ENCODE results near the gene CUZD1. TPM values are rescaled to one million over a fixed set of nuclear protein-coding genes. Genes with fewer than 3 reads are reported as not detected.
"Not testable (repeated sequence)": the region's sequence is repeated elsewhere in the genome, so short reads cannot be mapped to it uniquely, and the experiment has no call there.

CUZD1 gene, protein sequence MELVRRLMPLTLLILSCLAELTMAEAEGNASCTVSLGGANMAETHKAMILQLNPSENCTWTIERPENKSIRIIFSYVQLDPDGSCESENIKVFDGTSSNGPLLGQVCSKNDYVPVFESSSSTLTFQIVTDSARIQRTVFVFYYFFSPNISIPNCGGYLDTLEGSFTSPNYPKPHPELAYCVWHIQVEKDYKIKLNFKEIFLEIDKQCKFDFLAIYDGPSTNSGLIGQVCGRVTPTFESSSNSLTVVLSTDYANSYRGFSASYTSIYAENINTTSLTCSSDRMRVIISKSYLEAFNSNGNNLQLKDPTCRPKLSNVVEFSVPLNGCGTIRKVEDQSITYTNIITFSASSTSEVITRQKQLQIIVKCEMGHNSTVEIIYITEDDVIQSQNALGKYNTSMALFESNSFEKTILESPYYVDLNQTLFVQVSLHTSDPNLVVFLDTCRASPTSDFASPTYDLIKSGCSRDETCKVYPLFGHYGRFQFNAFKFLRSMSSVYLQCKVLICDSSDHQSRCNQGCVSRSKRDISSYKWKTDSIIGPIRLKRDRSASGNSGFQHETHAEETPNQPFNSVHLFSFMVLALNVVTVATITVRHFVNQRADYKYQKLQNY
- polyA plus RNA-seq (ENCODE audit: insufficient read length in 4 of 4): 1 to 10 TPM; 1.0 to 2.5 (median 1.8) TPM

DNA sequence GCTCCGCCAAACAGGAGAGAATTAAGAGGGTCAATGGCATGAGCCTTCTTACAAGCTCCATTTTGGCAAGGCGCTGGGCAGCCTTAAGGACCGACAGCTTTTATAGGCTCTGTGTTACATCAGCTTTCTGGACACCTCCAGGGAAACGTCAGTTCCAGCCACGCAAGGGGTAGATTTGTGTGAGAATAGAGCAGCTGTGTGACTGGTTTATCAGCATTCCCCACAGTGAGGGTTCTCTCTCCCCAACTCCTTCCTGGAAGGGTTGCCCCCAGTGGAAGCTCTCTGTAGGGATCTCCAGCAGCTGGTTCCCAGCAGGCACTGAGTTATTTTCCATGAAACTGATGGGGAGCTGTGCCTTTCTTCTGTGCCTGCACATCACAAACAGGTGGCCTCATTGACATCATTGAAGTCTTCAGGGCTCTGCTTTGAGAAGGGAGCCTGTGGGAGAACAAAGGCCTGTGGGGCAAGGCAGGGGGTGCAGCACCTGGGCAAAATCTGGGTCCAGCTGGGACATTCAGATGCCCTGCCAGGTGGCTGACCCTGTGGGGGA is at the start of gene CUZD1:
TSS of gene CUZD1 (minus strand) at position 75 of the 550 bp plus-strand sequence. CDS start at position 61, 14 bp downstream.
- no peak for DNase-seq (ENCODE audit: low read depth in 4 of 4, low spot score in 2 of 4)

DNA sequence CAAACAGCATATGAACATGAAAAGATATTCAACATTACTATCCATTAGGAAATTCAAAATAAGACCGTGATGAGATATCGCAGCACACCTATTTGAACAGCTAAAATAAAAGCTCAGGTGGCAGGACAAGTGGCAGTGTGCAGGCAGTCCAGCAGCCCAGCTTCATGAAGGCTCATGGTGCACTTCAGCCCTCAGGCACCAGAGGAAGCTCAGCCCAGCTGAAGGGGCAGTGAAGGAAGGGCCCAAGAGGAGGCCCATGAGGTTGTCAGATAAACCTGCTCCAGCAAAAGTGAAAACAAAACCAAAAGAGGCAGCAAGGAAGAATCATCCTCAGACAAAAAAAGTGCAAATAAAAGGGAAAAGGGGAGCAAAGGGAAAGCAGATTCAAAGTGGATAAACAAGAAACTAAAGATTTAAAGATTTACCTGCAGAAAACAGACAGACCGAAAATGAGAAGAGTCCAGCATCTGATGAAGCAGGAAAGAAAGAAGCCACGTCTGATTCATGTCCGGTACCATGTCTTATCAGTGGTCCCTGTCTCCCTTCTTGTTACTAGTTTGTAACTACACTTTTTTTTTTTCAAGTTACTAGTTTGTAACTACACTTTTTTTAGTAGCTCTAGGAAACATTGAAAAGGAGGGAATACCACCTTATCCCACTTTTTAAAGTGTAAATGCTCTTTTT is 48.7 kb upstream of the CUZD1 start:
- no peak for DNase-seq (ENCODE audit: low read depth in 4 of 4, low spot score in 2 of 4)

DNA sequence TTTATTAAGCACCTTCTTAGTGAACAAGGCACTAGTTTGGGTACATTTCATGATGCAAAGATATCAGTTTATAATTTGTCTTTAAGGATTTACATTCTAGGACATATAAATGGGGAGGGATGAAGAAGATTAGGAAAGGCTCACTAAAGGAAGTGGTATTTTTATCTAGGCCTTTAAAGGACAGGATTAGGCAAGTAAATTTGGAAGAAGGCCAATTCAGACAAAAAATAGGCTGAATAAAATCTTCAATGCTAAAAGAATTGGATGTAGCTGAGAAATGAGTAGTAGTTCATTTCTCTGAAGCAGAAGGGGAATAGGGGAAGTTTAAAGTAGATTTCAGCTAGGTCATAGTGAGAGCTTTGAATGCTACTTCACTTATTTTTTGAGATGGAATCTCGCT is 38.5 kb upstream of the CUZD1 start:
- DNase-seq (ENCODE audit: low read depth in 4 of 4, low spot score in 2 of 4): no peak

DNA sequence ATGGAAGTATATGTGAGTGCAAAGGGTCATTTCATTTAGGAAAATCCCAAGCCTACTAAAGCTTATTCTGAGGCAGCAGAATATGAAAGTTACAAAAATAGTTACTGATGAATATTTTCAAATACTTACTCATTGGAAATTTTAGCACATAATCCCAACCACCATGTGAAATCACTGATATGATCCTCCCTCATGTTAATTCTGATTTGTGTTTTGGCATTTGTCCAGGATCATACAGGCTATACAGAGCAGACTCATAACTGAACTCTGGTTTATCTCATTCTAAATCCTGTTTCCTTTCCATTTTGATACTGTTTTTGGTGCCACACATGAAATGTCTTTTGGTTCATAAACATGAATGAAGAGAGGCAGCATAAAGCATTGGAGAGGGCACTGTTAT is 37.1 kb upstream of the CUZD1 start:
- no peak for DNase-seq (ENCODE audit: low read depth in 4 of 4, low spot score in 2 of 4)

DNA sequence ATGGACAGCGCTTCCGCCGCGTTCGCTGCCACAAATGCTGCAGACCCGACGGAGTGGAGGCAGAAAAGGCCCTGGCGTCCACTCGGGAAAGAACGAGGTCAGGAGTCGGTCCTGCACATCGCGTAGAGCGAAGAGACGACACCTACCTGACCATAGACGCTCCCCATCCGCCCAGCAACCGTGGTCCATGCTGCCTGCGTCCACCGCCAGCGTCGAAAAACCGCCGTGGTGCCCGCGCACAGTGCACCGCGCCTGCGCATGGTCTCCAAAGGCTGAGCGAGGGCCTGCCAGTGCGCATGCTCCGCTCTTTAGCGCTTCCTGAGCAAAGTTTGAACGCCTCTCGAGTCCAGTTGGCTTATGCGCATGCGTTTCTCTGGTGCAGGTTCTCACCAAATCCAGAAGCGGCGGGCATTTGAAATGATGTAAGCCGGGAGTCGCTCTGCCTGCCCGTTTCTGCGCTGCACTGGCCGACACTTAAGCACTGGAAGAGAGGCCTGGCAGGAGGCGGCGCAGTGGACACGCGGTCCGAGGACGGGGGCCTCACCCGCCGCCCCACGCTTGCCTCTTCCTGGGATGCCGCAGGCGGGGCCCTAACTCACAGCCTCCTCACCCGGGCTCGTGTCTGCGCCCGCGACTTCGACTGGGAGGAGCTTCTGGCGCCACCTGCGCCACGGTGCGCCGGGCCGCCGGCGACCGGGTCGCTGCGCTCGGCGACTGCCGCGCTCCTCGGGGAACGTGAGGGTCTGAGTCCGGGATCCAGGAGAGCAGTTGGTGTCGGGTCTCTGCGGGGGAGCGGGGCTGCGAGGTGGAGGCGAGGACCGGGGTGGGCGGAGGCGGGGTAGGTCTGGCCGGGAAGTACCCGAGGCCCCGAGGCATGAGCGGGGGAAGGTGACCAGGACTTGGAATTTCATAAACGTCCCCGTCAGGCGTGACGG is 33.9 kb upstream of the CUZD1 start, which contains the start of gene FAM24B:
TSS of gene FAM24B (minus strand) at position 243 of the 935 bp plus-strand sequence. CDS start 29,066 bp downstream, outside the sequence.
- peak; percentile 91 to 98 (median 94) for DNase-seq (ENCODE audit: low read depth in 4 of 4, low spot score in 2 of 4)

DNA sequence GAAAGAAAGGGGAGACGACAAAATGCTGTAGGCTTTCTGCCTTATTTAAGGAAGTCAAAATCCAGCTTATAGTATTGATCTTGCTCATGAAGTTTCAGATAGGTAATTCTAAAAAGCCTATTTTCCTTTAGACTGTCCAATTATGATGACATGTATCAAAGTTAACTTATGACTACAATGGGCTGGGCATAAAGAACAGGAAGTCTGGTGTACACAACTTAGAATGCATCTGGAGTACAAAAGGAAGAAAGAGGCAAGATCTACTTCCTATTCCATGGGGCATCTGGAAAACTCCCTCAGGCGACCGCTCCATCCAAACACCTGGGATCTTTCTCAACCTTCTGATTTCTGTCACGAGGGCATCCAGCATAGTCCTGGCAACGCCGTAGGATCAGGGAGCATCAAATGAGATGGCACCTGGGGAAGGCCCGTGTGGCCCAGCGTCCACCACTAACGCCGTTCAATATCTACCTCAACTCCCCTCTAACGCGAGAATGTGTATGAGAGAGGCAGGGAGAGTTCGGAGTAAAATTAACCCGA is 33.2 kb upstream of the CUZD1 start:
- peak in 1 of 4 donors; percentile 1 for DNase-seq (ENCODE audit: low read depth in 4 of 4, low spot score in 2 of 4)

DNA sequence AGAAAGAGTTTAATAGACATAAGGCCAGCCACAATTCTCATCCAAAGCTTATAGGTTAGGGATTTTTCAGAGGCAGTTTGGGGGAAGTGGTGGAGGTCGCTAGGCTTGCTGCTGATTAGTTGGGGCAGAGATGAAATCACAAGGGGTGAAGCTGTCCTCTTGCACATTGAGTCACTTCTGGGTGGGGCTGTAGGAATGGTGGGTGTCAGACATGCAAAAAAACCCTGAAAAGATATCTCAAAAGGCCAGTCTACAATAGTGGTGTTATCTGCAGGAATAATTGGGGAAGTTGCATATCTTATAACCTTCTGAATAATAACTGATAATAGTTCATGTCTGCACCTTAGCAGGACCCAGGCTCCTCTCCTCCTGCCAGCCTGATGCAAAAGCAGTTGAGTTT is 31.6 kb upstream of the CUZD1 start:
- no peak for DNase-seq (ENCODE audit: low read depth in 4 of 4, low spot score in 2 of 4)

DNA sequence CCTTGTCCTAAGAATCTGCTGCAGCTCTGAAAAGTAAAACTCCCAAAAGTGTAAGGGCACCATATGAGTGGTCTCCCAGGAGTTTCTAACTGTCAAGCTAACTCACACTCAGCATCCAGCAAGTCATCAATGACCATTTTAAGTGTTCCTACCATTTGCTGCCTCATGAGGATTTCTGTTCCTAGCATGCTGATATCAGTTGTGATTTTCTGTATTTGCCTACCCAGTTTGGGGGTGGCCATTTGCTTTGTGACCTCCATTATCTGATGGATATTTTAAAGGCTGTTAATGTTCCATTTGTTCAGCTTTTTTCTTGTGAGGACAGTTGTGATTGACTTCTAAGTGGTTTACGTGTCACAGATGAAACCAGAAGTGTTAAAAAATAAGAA is 30.8 kb upstream of the CUZD1 start:
- no peak for DNase-seq (ENCODE audit: low read depth in 4 of 4, low spot score in 2 of 4)

DNA sequence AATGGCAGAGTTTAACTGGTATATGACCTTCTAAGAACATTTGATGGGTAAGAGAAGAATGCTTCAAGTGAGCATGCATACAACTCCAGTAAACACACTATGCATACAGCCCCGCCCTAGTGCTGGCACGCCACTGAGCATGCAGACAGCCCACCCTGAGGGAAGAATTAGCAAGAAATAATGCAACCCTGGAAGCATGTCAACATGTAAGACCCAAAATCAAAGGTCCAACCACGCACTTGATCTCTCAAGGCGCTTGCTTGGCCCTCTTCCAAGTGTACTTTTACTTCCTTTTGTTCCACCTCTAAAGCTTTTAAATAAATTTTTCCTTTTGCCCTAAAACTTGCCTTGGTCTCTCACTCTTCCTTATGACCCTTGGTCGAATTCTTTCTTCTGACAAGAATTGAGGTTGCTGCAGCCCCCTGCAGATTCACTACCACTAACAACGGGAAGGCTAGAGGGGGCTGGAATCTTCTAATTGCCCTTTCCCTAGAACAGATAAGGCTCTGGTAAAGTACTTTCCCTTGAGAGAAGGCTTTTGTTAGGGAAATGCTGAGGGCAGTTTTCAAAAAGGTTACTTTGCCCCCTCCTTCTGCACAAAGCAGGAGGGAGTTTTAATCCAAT is 30.3 kb upstream of the CUZD1 start:
- DNase-seq (ENCODE audit: low read depth in 4 of 4, low spot score in 2 of 4): no peak

DNA sequence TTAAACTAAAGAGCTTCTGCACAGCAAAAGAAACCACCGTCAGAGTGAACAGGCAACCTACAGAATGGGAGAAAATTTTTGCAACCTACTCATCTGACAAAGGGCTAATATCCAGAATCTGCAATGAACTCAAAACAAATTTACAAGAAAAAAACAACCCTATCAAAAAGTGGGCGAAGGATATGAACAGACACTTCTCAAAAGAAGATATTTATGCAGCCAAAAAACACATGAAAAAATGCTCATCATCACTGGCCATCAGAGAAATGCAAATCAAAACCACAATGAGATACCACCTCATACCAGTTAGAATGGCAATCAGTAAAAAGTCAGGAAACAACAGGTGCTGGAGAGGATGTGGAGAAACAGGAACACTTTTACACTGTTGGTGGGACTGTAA is 26.3 kb upstream of the CUZD1 start:
- DNase-seq (ENCODE audit: low read depth in 4 of 4, low spot score in 2 of 4): not testable (repeated sequence)

DNA sequence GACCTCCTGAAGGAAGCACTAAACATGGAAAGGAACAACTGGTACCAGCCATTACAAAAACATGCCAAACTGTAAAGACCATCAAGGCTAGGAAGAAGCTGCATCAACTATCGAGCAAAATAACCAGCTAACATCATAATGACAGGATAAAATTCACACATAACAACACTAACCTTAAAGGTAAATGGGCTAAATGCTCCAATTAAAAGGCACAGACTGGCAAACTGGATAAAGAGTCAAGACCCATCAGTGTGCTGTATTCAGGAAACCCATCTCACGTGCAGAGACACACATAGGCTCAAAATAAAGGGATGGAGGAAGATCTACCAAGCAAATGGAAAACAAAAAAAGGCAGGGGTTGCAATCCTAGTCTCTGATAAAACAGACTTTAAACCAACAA is 23.1 kb upstream of the CUZD1 start:
- not testable (repeated sequence) for DNase-seq (ENCODE audit: low read depth in 4 of 4, low spot score in 2 of 4)

DNA sequence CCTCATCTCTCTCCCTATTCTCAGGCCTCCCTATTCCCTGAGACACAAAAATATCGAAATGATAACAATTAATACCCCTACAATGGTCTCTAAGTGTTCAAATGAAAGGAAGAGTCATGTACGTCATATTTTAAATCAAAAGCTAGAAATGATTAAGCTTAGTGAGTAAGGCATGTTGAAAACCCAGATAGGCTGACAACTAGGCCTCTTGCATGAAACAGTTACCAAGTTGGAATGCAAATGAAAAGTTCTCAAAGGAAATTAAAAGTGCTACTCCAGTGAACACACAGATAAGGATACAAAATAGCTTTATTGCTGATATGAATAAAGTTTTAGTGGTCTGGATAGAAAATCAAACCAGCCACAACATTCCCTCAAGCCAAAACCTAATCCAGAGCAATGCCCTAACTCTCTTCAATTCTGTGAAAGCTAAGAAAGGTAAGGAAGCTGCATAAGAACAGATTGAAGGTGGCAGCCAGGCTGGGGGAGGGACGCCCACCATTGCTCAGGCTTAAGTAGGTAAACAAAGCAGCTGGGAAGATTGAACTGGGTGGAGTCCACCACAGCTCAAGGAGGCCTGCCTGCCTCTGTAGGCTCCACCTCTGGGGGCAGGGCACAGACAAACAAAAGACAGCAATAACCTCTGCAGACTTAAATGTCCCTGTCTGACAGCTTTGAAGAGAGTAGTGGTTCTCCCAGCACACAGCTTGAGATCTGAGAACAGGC is 21.3 kb upstream of the CUZD1 start:
- not testable (repeated sequence) for DNase-seq (ENCODE audit: low read depth in 4 of 4, low spot score in 2 of 4)

DNA sequence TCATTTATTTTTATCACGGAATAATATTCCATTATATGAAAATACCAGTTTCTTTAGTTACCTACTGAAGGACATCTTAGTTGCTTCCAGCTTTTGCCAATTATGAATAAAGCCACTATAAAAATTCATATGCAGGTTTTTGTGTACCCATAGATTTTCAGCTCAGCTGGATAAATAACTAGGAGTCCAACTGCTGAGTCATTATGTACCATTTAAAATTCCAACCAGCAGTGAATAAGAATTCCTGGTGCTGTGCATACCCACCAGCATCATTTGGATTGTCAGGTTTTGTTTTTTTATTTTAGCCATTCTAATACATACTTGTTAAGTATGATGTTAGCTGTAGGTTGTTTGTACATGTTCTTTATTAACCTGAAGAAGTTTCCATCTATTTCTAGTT is 19.2 kb upstream of the CUZD1 start:
- DNase-seq (ENCODE audit: low read depth in 4 of 4, low spot score in 2 of 4): no peak

DNA sequence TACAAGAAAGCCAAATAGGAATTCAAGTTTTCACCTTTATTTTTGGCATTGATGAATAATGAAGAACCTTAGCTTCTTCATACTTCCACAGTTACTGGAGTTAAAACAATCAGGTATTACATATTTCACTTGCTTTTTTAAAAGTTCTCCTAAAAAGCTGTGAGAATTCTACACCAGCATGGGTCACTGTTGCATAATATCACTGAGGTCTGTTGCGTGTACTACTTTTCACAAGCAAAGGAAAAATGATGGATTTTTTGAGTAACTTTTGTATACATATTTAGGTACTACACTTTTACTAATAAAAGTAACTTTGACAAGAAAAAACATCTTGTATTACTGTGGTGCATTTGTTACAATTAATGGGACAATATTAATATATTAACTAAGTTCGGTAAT is 18.5 kb upstream of the CUZD1 start:
- no peak for DNase-seq (ENCODE audit: low read depth in 4 of 4, low spot score in 2 of 4)

DNA sequence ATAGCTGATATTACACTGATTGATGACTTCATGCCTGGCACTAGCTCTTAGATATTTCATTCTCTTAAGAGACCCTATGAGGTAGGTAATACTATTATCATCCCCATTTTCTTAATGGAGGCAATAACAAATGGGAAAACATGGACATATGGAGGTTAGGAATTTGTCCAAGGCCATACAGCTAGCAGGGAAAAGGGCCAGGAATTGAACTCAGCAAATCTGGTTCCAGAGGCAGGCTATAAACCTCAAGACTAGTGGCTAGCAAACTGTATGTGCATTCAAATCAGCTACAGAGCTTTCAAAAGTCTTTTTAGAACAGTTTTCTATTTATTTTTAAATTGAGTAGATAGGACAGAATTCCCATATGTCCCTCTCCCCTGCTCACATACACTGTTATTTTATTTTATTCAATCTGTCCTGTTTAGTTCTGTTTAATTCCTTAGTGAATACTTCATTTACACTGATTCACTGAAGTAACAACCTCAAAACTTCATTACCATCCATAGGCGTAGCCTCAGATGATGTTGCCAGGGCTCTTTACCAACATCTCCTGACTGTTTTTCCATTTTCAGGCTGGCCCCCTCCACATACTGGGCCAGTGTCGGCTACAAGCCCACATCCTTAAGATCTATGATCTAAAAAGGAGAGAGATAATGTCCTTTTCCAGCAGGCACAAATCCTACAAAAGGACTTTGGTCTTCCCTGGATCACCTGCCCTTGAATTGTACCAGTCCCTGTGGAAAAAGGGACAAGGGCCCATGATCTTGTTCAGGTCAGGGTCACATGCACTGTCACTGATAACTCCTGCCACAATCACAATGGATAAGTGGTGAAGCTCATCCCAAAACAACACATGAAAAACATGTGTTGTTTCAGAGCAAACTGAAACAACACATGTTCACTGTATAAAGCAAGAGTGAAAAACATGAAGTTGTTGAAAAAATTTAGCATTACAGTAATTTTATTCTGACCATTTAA is 17.8 kb upstream of the CUZD1 start:
- no peak for DNase-seq (ENCODE audit: low read depth in 4 of 4, low spot score in 2 of 4)

DNA sequence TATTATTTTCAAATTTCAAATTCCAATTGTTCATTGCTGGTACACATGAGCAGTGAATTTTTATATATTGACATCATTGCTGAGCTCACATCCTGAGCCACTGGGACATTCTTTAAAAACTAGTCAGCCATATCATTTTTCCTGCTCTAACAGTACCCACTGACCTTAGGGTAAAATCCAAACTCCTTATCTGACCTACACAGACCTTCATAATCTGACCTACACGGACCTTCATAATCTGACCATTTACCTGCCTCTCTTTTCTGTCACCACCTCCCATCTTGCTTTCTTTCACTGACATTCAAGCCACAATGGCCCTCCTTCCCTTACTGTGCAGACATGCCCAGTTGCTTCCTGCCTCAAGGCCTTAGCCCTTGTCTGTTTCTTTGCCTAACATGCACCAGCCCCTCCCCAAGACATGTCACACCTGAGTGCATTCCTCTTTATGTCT is 16.1 kb upstream of the CUZD1 start:
- DNase-seq (ENCODE audit: low read depth in 4 of 4, low spot score in 2 of 4): no peak

DNA sequence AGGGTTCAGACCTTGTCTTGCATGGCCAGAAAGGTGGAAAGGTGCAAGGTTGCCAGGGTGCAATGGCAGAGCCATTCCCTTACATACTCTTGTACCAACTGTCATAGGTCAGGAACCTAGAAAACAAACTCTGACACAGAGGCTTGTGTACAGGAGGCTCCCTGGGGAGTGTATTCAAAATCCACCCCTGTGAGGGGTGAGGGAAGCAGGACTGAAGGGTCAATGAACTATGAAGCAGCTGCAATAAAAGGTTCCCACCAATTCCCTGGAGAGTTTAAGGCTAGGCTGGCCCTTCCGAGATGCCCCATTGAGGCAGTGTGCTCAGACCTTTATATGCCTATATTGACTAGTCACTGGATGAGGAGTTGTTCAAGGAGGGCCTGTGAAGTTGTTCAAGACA is 13.9 kb upstream of the CUZD1 start:
- no peak for DNase-seq (ENCODE audit: low read depth in 4 of 4, low spot score in 2 of 4)
